OCI-M1 (cell line): ENCODE measurements around the gene GPRIN3.
"Not testable (repeated sequence)": the region's sequence is repeated elsewhere in the genome, so short reads cannot be mapped to it uniquely, and the experiment has no call there.

Experiments used
- DNase-seq: peaks from one replicate; lab custom pipeline; 2025; lab: John Stamatoyannopoulos, UW

GPRIN3 gene

GRCh38 chr4:89216422-89216821 is 91.2 kb downstream of the GPRIN3 start:
- DNase-seq, result no peak

GRCh38 chr4:89215736-89216135 is 91.9 kb downstream of the GPRIN3 start:
- no peak for DNase-seq

DNA sequence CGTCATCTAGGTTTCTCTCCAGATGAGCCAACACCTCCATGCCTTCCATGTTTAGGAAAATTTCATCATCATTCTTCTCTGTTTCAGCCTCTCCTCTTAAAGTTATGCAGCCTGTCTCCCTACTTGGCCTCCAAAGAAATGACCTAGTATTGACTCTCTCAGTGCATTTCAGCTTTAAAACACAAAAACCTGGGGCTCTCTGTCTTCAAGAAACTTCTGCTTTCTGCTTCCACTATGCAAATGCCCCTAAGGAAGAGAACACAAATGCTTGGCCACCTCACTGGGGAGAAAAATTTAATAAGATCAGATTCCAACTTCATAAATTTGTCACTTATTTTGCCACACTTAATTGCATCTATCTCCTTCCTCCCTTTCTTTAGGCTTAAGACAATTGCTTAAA is 93.3 kb downstream of the GPRIN3 start:
- no peak for DNase-seq

- no peak for DNase-seq
These were observed 94.3 kb downstream of the GPRIN3 start for GRCh38 chr4:89213382-89213701.

DNA sequence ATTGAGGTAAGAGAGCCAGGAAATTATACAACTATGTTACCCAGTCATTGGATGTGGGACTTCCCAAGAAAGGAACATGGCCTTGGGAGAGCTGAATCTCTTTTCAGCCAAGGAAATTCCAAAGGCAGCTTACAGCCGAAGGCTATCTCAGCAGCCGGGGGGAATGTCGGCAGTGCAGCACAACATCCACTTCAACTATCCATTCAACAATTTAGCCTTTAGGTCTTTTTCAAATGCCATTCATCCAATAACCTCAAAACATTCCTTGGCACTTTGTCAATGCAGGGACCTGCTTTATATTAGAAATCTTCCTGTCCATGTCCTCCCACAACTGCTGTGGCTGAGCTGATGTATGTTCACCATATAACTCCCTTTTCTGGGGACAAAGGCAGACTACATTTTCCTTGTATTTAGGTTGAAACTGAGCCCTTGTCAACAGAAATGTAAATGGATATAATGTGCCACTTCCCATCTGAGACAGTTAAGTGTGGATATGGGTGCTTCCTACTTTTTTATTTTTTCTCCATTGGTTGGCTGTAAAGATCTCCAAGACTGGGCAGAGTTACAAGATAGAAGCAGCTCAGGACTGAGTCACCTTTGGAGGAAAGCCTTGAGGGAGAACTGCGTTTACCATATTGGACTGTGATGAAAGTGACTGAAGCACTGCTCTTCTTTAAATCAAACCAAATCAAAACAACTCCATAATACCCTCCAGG is 94.8 kb downstream of the GPRIN3 start:
- no peak for DNase-seq

DNA sequence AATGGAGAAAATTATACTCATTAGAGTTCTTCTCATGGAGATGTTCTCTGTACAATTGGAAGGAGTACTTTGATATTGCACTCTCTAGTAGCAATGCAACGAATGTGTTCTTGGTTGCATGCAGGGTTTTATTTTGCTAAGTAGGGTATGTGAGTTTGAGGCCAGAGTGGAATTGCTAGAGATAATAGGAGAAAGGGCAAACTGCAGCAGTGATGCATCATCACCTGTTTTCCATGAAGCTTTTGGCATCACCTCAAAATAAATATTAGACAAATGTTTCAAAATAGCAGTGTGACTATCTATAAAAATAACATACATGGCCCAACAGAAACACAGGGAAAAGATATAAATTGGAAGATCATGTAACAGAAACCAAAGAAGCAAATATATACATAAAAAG is 103.0 kb downstream of the GPRIN3 start:
- no peak for DNase-seq

DNA sequence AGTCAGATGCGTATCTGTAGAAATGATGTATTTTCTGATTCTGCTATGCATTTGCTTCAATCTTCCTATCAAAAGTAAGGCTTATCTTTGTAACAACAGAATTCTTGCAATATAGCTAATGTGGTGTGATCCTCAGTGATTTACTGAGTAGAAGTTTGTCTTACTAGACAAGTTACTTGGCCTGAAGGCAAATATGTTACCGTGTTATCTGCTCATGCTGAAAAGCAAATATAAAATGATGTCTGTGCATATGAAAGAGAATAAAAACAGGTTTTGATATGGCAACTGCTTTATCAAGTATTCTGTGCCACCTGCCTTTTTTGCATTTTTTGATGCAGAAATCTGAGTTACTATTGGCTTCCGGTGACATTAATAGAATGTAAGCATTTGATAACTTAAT is 103.7 kb downstream of the GPRIN3 start:
- DNase-seq, result no peak

GRCh38 chr4:89199394-89199793 is 108.2 kb downstream of the GPRIN3 start:
- DNase-seq, result not testable (repeated sequence)

- no peak for DNase-seq
These were observed 109.7 kb downstream of the GPRIN3 start for GRCh38 chr4:89197920-89198319.

DNA sequence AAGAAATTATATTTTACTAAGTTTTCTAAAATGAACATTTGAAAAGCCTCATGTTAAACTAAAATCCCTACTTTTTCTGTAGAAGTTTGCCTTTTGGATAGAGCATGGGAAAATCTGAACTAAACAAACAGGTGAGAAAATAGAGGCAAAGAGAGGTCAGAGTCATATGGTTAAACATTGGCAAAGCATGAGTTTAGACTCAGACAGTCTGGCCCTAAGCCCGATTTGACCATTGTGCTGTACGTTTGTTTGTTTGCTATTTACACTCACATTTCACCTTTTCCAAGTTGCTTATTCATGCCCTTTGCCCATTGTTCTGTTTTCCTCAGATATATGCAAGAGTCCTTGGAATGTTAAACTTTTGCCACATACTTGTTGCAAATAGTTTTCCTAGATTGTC is 110.9 kb downstream of the GPRIN3 start:
- DNase-seq, result peak; percentile 49

DNA sequence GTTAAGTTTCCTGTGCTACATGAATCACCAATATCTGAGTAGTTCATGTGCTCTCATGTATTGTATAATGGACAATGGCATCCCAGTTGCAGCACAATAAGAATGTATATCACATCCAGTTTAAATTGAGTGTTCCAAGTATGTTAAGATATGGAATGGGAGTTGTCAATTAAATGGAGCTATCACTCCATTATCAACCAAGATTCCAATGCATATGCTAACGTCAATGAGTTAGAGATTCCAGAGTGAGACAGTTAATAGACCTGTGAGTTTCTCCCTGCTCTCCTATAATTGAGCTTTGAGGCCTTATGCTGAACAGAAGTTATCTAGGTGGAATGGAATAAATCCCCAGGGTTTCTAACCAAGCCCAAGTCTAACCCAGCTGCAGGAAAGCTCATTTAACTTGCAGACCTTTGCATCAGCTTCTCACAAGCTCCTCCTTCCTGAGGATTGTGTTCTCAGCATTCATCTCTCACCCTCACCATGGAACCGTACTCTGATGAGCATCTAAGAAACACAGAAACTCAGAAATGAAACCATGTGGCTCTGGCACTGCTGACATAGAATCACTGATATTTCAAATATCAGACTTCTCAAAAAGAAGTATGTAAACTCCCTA is 111.4 kb downstream of the GPRIN3 start:
- peak; percentile 86 for DNase-seq

DNA sequence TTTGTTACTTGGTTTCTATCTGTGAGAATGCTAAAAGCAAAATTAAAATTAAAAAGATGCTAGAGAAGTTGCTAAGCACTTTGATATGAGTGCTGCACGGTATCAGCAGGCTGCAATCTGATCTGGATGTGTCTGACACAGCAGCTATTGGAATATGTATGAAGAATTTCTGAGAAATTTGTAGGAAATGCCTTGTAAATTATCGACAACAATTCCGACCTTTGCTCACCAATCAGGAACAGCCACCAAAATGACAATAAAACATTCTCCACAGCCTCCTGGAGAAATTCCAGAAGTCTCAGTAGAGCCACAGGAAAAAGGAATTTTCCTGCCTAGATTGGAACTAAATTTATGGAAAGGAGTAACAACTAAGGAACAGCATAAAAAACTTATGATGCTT is 113.8 kb downstream of the GPRIN3 start:
- no peak for DNase-seq
